HG02642 (cell line): Measurements from ENCODE around the gene FHAD1.
"Not testable (repeated sequence)": the region's sequence is repeated elsewhere in the genome, so short reads cannot be mapped to it uniquely, and the experiment has no call there.

Experiments
- ATAC-seq: cut with Tn5 transposase; IDR thresholded peaks from one replicate; pipeline ENCODE4 v1.9.1; 2021; ENCODE audit warnings: mild to moderate bottlenecking; ENCODE audit not compliant: unreplicated experiment, poor library complexity

The FHAD1 gene

GRCh38 chr1:15273274-15273673 lies 26.3 kb downstream of the FHAD1 start:
- ATAC-seq, result no peak

- no peak for ATAC-seq
Observed at GRCh38 chr1:15275921-15276683, 29.1 kb downstream of the FHAD1 start.

- ATAC-seq, result no peak
Observed at GRCh38 chr1:15276691-15277446, 29.8 kb downstream of the FHAD1 start.

- no peak for ATAC-seq
Observed at GRCh38 chr1:15277447-15277838, 30.4 kb downstream of the FHAD1 start.

GRCh38 chr1:15277933-15278332 lies 30.9 kb downstream of the FHAD1 start:
- no peak for ATAC-seq

- ATAC-seq, result no peak
Observed at GRCh38 chr1:15279576-15280230, 32.7 kb downstream of the FHAD1 start.

GRCh38 chr1:15280416-15280815 lies 33.4 kb downstream of the FHAD1 start:
- ATAC-seq, result no peak

- no peak for ATAC-seq
Observed at GRCh38 chr1:15282038-15282437, 35.0 kb downstream of the FHAD1 start.

- ATAC-seq, result no peak
Observed at GRCh38 chr1:15282810-15283474, 35.9 kb downstream of the FHAD1 start.

- no peak for ATAC-seq
Observed at GRCh38 chr1:15283526-15283925, 36.5 kb downstream of the FHAD1 start.

- ATAC-seq, result no peak
Observed at GRCh38 chr1:15286452-15286851, 39.4 kb downstream of the FHAD1 start.

- no peak for ATAC-seq
Observed at GRCh38 chr1:15287035-15287979, 40.3 kb downstream of the FHAD1 start.

- no peak for ATAC-seq
Observed at GRCh38 chr1:15288173-15288926, 41.3 kb downstream of the FHAD1 start.

GRCh38 chr1:15289251-15289651 lies 42.2 kb downstream of the FHAD1 start:
- ATAC-seq, result no peak

GRCh38 chr1:15290382-15290781 lies 43.4 kb downstream of the FHAD1 start:
- no peak for ATAC-seq

- no peak for ATAC-seq
Observed at GRCh38 chr1:15295696-15296095, 48.7 kb downstream of the FHAD1 start.

GRCh38 chr1:15296585-15297321 lies 49.7 kb downstream of the FHAD1 start:
- ATAC-seq, result no peak

GRCh38 chr1:15297975-15298374 lies 51.0 kb downstream of the FHAD1 start:
- not testable (repeated sequence) for ATAC-seq
